Placental pericyte (primary cell): ENCODE measurements around the gene RNF115. TPM values are rescaled to one million over a fixed set of nuclear protein-coding genes. Genes with fewer than 3 reads are reported as not detected.

Source experiments
- small RNA-seq: library from RNA; depleted of rRNA; stranded (forward); fragments of <200 nt; gene quantifications from one replicate; pipeline ENCODE3, GENCODE V24; 2012; ENCODE audit warnings: low replicate concordance
- total RNA-seq: library from RNA; depleted of rRNA; stranded (reverse); fragments of >200 nt; gene quantifications from 2 replicates; pipeline ENCODE4 v1.2.3, GENCODE V29; 2012

The RNF115 gene
- total RNA-seq, result 12.5 and 18.9 TPM in 2 replicates

GRCh38 chr1:145823565-145824498 lies at the start of gene RNF115, which contains the start of gene POLR3C:
Gene RNF115, minus strand, starts transcription at chr1:145824095. Its CDS starts 222 bp downstream, at chr1:145823873.
Gene POLR3C, plus strand, starts transcription at chr1:145824200. Its CDS starts 1,577 bp downstream, at chr1:145825777.

GRCh38 chr1:145858901-145859490 lies 35.1 kb upstream of the RNF115 start, which contains the start of gene PIAS3:
Gene PIAS3, minus strand, starts transcription at chr1:145859081. Its CDS starts 91 bp downstream, at chr1:145858990.

GRCh38 chr1:145845514-145846161 lies 21.7 kb upstream of the RNF115 start, which contains the start of gene NUDT17:
Gene NUDT17, plus strand, starts transcription at chr1:145845630. Its CDS starts 11 bp downstream, at chr1:145845641.

GRCh38 chr1:145719230-145720079 lies 104.4 kb downstream of the RNF115 start, which contains the start of gene CD160:
Gene CD160, plus strand, starts transcription at chr1:145719499. Its CDS starts 8,829 bp downstream, at chr1:145728328.

GRCh38 chr1:145707183-145707867 lies 116.6 kb downstream of the RNF115 start, which contains the start of gene PDZK1:
Gene PDZK1, minus strand, starts transcription at chr1:145707368. Its CDS starts 19,347 bp downstream, at chr1:145688021.

Small RNA genes lying within 50 kb of the gene (small RNA-seq; reads per million reads assigned to genes)
- not detected for gene MIR6736

Other genes starting within 250 kb of the RNF115 start
- gene GPR89A, start 216.1 kb downstream of the RNF115 start, total RNA-seq, result 40.2 and 51.6 TPM in 2 replicates
- 0.22 and 1.1 TPM in 2 replicates for gene PDZK1, start 116.7 kb downstream of the RNF115 start, total RNA-seq
- gene CD160, start 104.6 kb downstream of the RNF115 start, total RNA-seq, result not detected in 2 replicates
- 57.7 and 112 TPM in 2 replicates for gene POLR3C, start 105 bp upstream of the RNF115 start, total RNA-seq
- 3.3 and 5.3 TPM in 2 replicates for gene NUDT17, start 21.5 kb upstream of the RNF115 start, total RNA-seq
- 25.6 and 26.3 TPM in 2 replicates for gene PIAS3, start 35.0 kb upstream of the RNF115 start, total RNA-seq
- gene ANKRD35, start 61.8 kb upstream of the RNF115 start, total RNA-seq, result 0.22 and 0.57 TPM in 2 replicates
- 1.1 and 5.4 TPM in 2 replicates for gene ITGA10, start 86.0 kb upstream of the RNF115 start, total RNA-seq
- 27.4 and 27.5 TPM in 2 replicates for gene PEX11B, start 94.6 kb upstream of the RNF115 start, total RNA-seq
- gene RBM8A, start 103.4 kb upstream of the RNF115 start, total RNA-seq, result 96.9 and 183 TPM in 2 replicates
- 27.8 and 43.1 TPM in 2 replicates for gene LIX1L, start 133.9 kb upstream of the RNF115 start, total RNA-seq
- 0.44 and 3.1 TPM in 2 replicates for gene ANKRD34A, start 140.5 kb upstream of the RNF115 start, total RNA-seq
- gene POLR3GL, start 140.6 kb upstream of the RNF115 start, total RNA-seq, result 11.0 and 14.4 TPM in 2 replicates
- 5.2 and 12.7 TPM in 2 replicates for gene TXNIP, start 172.5 kb upstream of the RNF115 start, total RNA-seq
- not detected in 2 replicates for gene HJV, start 197.6 kb upstream of the RNF115 start, total RNA-seq